ENCODE measurements around the gene TUBB3.

GRCh38 chr16:89944773-89945172, 21.6 kb downstream of the TUBB3 start:
- TF ChIP-seq POLR2A (IDR thresholded peaks at IDR 0.05) = no peak
- TF ChIP-seq POLR2AphosphoS5 (IDR thresholded peaks at IDR 0.05) = no peak
- no peak for TF ChIP-seq CTCF (IDR thresholded peaks at IDR 0.05)
- no peak for TF ChIP-seq EP300 (IDR thresholded peaks at IDR 0.05)

Data from stomach (tissue), 4 donors.